HepG2 (cell line): Measurements from ENCODE around the gene GDF2. TPM values are rescaled to one million over a fixed set of nuclear protein-coding genes. Genes with fewer than 3 reads are reported as not detected.

Source experiments
- ATAC-seq: fragments of 200-7000 bp; cut with Tn5 transposase; 3 replicates; pipeline ENCODE4 v1.9.1; 2020; ENCODE audit warnings: mild to moderate bottlenecking, moderate library complexity
- BruUV-seq: library from RNA; stranded (reverse); fragments of 400-500 nt; replicated peaks from 2 replicates; lab custom pipeline; 2021; lab: Mats Ljungman, UMichigan
- CTCF ChIA-PET: fragments of 300-600 bp; formaldehyde crosslinking; extraction: SDS; loops from one replicate; lab custom pipeline; 2021; ENCODE audit warnings: low total read pairs, inconsistent platforms, low intra/inter-chr PET ratio; lab: Yijun Ruan, JAX
- POLR2A ChIA-PET: fragments of 350-600 bp; sonication (Branson Sonifier 250); formaldehyde crosslinking; loops from one replicate; lab custom pipeline; 2020; ENCODE audit warnings: antibody characterized with exemption, inconsistent platforms; lab: Yijun Ruan, JAX
- DNase-seq: peaks from one replicate; pipeline ENCODE4 v3.0.0-alpha.2; 2015; ENCODE audit warnings: low spot score
- FAIRE-seq: peaks from 3 replicates; lab custom pipeline; 2011; peaks lifted over from hg19 to GRCh38; lab: Jason Lieb, UNC
- H2AFZ ChIP-seq: one replicate; pipeline ENCODE4 v1.6.1; 2011; ENCODE audit warnings: low read length, inconsistent platforms
- H3K27ac ChIP-seq: fragments of 300-600 bp; 3 replicates; pipeline ENCODE4 v1.8.0; 2011; ENCODE audit warnings: mixed run types, mild to moderate bottlenecking, mixed read lengths, low read length, inconsistent platforms; ENCODE audit not compliant: insufficient read depth; ENCODE audit errors: extremely low read length
- H3K27me3 ChIP-seq, 2 experiments: fragments of 200-600 bp in 1 of 2; 2 replicates in 1 of 2; 3 replicates in 1 of 2; pipeline versions ENCODE4 v1.6.0 to v1.8.0; 2011; ENCODE audit warnings: low read length in 2 of 2, mild to moderate bottlenecking in 2 of 2, moderate library complexity in 2 of 2, inconsistent platforms in 1 of 2; ENCODE audit not compliant: insufficient read depth in 2 of 2, control insufficient read depth in 1 of 2
- H3K36me3 ChIP-seq, 2 experiments: fragments of 200-600 bp in 1 of 2; replicated peaks in 1 of 2; 2 replicates in 1 of 2; 3 replicates in 1 of 2; pipeline versions ENCODE4 v1.5.1 to v1.8.0; 2011; ENCODE audit warnings: low read length in 2 of 2, inconsistent platforms in 1 of 2; ENCODE audit not compliant: insufficient read depth in 2 of 2, control insufficient read depth in 1 of 2
- H3K4me1 ChIP-seq: 2 replicates; pipeline ENCODE4 v1.5.1; 2012; ENCODE audit warnings: low read length, inconsistent platforms; ENCODE audit not compliant: insufficient read depth
- H3K4me2 ChIP-seq: 2 replicates; pipeline ENCODE4 v1.6.0; 2011; ENCODE audit warnings: low read depth, low read length, inconsistent platforms
- H3K4me3 ChIP-seq, 3 experiments: fragments of 200-600 bp in 1 of 3; sonication (generic), shearing (Covaris generic) in 1 of 3; replicated peaks in 1 of 3; 2 replicates each; pipeline ENCODE4 v1.5.1; 2011 to 2016; ENCODE audit warnings: low read length in 3 of 3, inconsistent platforms in 2 of 3, low read depth in 2 of 3, mild to moderate bottlenecking in 2 of 3, control low read depth in 1 of 3, mixed read lengths in 1 of 3; ENCODE audit not compliant: insufficient read depth in 1 of 3
- H3K79me2 ChIP-seq: one replicate; pipeline ENCODE4 v1.6.1; 2011; ENCODE audit warnings: low read length, inconsistent platforms; ENCODE audit not compliant: insufficient read depth
- H3K9ac ChIP-seq: 2 replicates; pipeline ENCODE4 v1.6.0; 2011; ENCODE audit warnings: mild to moderate bottlenecking, low read depth, low read length, inconsistent platforms; ENCODE audit not compliant: insufficient read depth
- H3K9me3 ChIP-seq: 2 replicates; pipeline ENCODE4 v1.5.1; 2012; ENCODE audit warnings: mild to moderate bottlenecking, low read length
- H4K20me1 ChIP-seq: 2 replicates; pipeline ENCODE4 v1.6.0; 2011; ENCODE audit warnings: inconsistent platforms, mild to moderate bottlenecking, low read length, moderate library complexity; ENCODE audit not compliant: insufficient read depth
- ATF3 ChIP-seq: sonication (generic); formaldehyde crosslinking; IDR thresholded peaks from 2 replicates; pipeline ENCODE4 v1.4.0; 2020; ENCODE audit warnings: missing genetic modification reagents
- DZIP1 ChIP-seq: sonication (generic); formaldehyde crosslinking; IDR thresholded peaks from 2 replicates; pipeline ENCODE4 v1.5.0; 2020; ENCODE audit warnings: mild to moderate bottlenecking, missing genetic modification reagents
- EP300 ChIP-seq, 3 experiments: sonication (generic) in 1 of 3; formaldehyde crosslinking in 1 of 3; IDR thresholded peaks; 2 replicates each; pipeline versions ENCODE4 v1.5.1 to v1.6.1; 2011 to 2020; ENCODE audit warnings: low read depth in 2 of 3, low read length in 2 of 3, borderline replicate concordance in 1 of 3, improper control_type of control experiment in 1 of 3, mild to moderate bottlenecking in 1 of 3, missing genetic modification reagents in 1 of 3, moderate library complexity in 1 of 3
- HDAC1 ChIP-seq: sonication (generic); formaldehyde crosslinking; IDR thresholded peaks from 2 replicates; pipeline ENCODE4 v1.5.1; 2020; ENCODE audit warnings: mild to moderate bottlenecking, missing genetic modification reagents
- NFE2L2 ChIP-seq: fragments of 150-350 bp; IDR thresholded peaks from 2 replicates; pipeline ENCODE4 v1.6.1; 2014; ENCODE audit warnings: low read length
- NFIC ChIP-seq: IDR thresholded peaks from 2 replicates; pipeline ENCODE4 v1.6.1; 2012; ENCODE audit warnings: mild to moderate bottlenecking, low read length, inconsistent platforms
- ZBTB14 ChIP-seq: sonication (generic); formaldehyde crosslinking; IDR thresholded peaks from 2 replicates; pipeline ENCODE4 v1.4.0; 2020; ENCODE audit warnings: missing genetic modification reagents
- ZKSCAN5 ChIP-seq: sonication (generic); formaldehyde crosslinking; IDR thresholded peaks from 2 replicates; pipeline ENCODE4 v1.5.1; 2020; ENCODE audit warnings: mild to moderate bottlenecking, missing genetic modification reagents
- ZNF556 ChIP-seq: sonication (generic); formaldehyde crosslinking; IDR thresholded peaks from 2 replicates; pipeline ENCODE4 v1.4.0; 2020; ENCODE audit warnings: mild to moderate bottlenecking, missing genetic modification reagents, borderline replicate concordance
- ZNF580 ChIP-seq: IDR thresholded peaks from 2 replicates; pipeline ENCODE4 v1.6.1; 2016; ENCODE audit warnings: low read depth, borderline replicate concordance
- ZNF746 ChIP-seq: sonication (generic); formaldehyde crosslinking; IDR thresholded peaks from 2 replicates; pipeline ENCODE4 v1.8.0; 2022; ENCODE audit warnings: mild to moderate bottlenecking, missing genetic modification reagents
- WGBS: methylation state at CpG from one replicate; pipeline ENCODE4 v1.1.6; 2017; ENCODE audit warnings: low lambda C conversion rate; 5-methylcytosine and 5-hydroxymethylcytosine counted together
- in situ Hi-C: cut with HindIII; loops from 2 replicates; pipeline ENCODE4 v1.10.0; 2017; ENCODE audit warnings: low pct_unique_long_range_greater_than_20kb; ENCODE audit not compliant: extremely low pct_ligation_motif_present
- intact Hi-C: fragments of 100-400 bp; cut with micrococcal nuclease; formaldehyde crosslinking; loops from one replicate; pipeline ENCODE4 v1.10.0; 2022; ENCODE audit not compliant: unreplicated experiment
- polyA plus RNA-seq, 8 experiments: library from polyadenylated mRNA; depleted of rRNA in 3 of 8; stranded (reverse) in 7 of 8; unstranded in 1 of 8; fragments of >200 nt; fragmentation: Illumina TruSeq in 4 of 8; extraction: Trizol in 4 of 8; gene quantifications; 2 replicates each; pipeline versions ENCODE4 v1.2.1 to v1.2.3, GENCODE V29; 2011 to 2016; ENCODE audit warnings: low read depth in 4 of 8, missing spikeins in 1 of 8, mixed read lengths in 1 of 8; ENCODE audit not compliant: insufficient read depth in 1 of 8
- total RNA-seq, 5 experiments: library from RNA; depleted of rRNA; stranded (reverse); fragments of >200 nt; fragmentation: Illumina TruSeq; extraction: Trizol; gene quantifications; 2 replicates each; pipeline ENCODE4 v1.2.3, GENCODE V29; 2016; ENCODE audit warnings: low read depth in 1 of 5

The GDF2 gene
- total and polyA plus RNA-seq, 2 of the 13 experiments (the other 11 are each of a cell fraction or from before 2014, with no cell fraction given) = not detected

- no peaks in the 10 kb centered on the region for H3K79me2 ChIP-seq
- H2AFZ ChIP-seq = no peak overlapping the region
- intact Hi-C loops (no loop called here), in situ Hi-C loops (no loop called here)
- no peaks in the 10 kb centered on the region for H3K9me3 ChIP-seq
- ATAC-seq (no peak), FAIRE-seq (no peak), DNase-seq (no peak)
- ChIA-PET CTCF (no interaction called here), POLR2A (no interaction called here)
- peaks cover 1 to 59% of the 10 kb centered on the region in 2 experiments; a peak in 3 of 5 replicates for H3K27me3 ChIP-seq
- no peak for TF ChIP-seq ZBTB14
- TF ChIP-seq ZKSCAN5 (CRISPR knock-in tag) = no peak
- no peak for TF ChIP-seq EP300 (IDR thresholded peaks at IDR 0.05; ENCODE audit: low read depth in 2 of 2, low read length in 2 of 2)
- no peak for TF ChIP-seq EP300 (CRISPR knock-in tag; IDR thresholded peaks at IDR 0.05; ENCODE audit: borderline replicate concordance)
- no peak for TF ChIP-seq HDAC1 (CRISPR knock-in tag)
- TF ChIP-seq NFIC = no peak
- no peak for TF ChIP-seq NFE2L2
- TF ChIP-seq ZNF556 = no peak
- TF ChIP-seq ZNF746 (CRISPR knock-in tag) = no peak
- no peak for TF ChIP-seq DZIP1 (CRISPR knock-in tag)
- TF ChIP-seq ATF3 (CRISPR knock-in tag) = no peak
- no peak for TF ChIP-seq ZNF580 (CRISPR knock-in tag)
- H3K27ac ChIP-seq = no peak overlapping the region
- no peaks in the 10 kb centered on the region for H3K4me1 ChIP-seq
- H4K20me1 ChIP-seq = no peaks in the 10 kb centered on the region
- H3K4me3 ChIP-seq = no peak overlapping the region
- H3K4me2 ChIP-seq = no peak overlapping the region
- H3K9ac ChIP-seq = no peak overlapping the region
- BruUV-seq = no TSS peak
- no peaks in the 10 kb centered on the region for H3K36me3 ChIP-seq
- 0% methylated on average over 1 of the region's 1 CpG for WGBS
These were observed 23.5 kb upstream of the GDF2 start for GRCh38 chr10:47298715-47299114.
